ENCODE measurements around the gene EIF2B5. TPM values are rescaled to one million over a fixed set of nuclear protein-coding genes. Genes with fewer than 3 reads are reported as not detected.

EIF2B5 gene
- total and polyA plus RNA-seq, 2 of the 13 experiments (the other 11 are each of a cell fraction or from before 2014, with no cell fraction given), result 38.4 to 60.2 TPM

DNA sequence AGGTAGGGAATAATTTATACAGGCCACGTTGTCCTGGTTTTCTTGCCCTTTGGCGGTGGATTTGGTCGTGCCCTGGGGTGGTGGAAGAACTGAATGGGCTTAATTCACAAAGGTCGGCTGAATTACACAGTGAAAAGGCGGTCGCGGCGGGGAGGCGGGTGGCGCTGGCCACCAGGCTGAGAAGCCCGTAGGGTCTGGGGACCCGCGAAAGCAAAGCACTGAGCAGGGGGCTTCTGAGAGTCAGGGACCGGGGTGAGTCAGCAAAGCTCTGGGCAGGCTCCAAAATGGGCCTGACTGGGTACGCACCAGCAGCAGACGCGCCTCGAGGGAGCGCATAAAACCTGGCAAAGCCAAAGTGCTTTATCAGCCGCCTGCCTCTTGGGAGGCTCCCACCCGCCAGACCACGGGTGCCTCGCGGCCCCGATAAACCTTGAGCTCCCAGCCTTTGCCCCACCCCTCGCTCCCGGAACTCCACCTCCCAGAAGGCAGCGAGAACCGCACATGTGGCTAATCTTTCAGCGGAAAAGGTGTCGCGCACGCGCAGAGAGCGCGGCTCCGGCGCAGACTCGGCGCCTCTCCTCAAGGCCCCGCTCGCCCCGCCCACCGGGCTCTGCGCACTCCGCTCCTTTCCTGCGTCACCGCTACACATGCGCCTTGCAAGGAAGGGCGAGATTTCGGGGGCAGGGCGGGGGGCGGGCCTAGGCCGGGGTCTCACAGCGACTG is 50.5 kb downstream of the EIF2B5 start (continued):
- TF ChIP-seq ZNF691 (CRISPR knock-in tag; IDR thresholded peaks at IDR 0.05; ENCODE audit: borderline replicate concordance, low read depth) (no peak; the same call in 1 of the 2 replicates), GATA4 (IDR thresholded peaks at IDR 0.05; ENCODE audit: borderline replicate concordance, low read depth) (peak; percentile 68), CAMTA2 (CRISPR knock-in tag; IDR thresholded peaks at IDR 0.05; ENCODE audit: borderline replicate concordance) (no peak), ZNF484 (CRISPR knock-in tag; IDR thresholded peaks at IDR 0.05; ENCODE audit: borderline replicate concordance, low read depth) (no peak), PHF8 (CRISPR knock-in tag; IDR thresholded peaks at IDR 0.05) (no peak), ZNF724P (CRISPR knock-in tag; IDR thresholded peaks at IDR 0.05; ENCODE audit: borderline replicate concordance) (no peak), STAT5B (CRISPR knock-in tag; IDR thresholded peaks at IDR 0.05) (0 out of 2 replicates have a peak, but pooled peaks have one; percentile 55), ZNF333 (CRISPR knock-in tag; IDR thresholded peaks at IDR 0.05; ENCODE audit: borderline replicate concordance) (no peak; the same call in 1 of the 2 replicates), ZNF180 (CRISPR knock-in tag; IDR thresholded peaks at IDR 0.05; ENCODE audit: borderline replicate concordance, low read depth) (no peak), TSC22D2 (CRISPR knock-in tag; IDR thresholded peaks at IDR 0.05; ENCODE audit: borderline replicate concordance) (peak; percentile 51; the same call in 1 of the 2 replicates), ZNF75D (CRISPR knock-in tag; IDR thresholded peaks at IDR 0.05; ENCODE audit: borderline replicate concordance) (no peak), HIVEP1 (CRISPR knock-in tag; IDR thresholded peaks at IDR 0.05) (no peak), ZFP36L2 (CRISPR knock-in tag; IDR thresholded peaks at IDR 0.05) (no peak), NR3C1 (CRISPR knock-in tag; IDR thresholded peaks at IDR 0.05) (no peak), FOXK1 (CRISPR knock-in tag; IDR thresholded peaks at IDR 0.05; ENCODE audit: borderline replicate concordance, low read depth) (0 out of 2 replicates have a peak, but pooled peaks have one; percentile 53), ZBTB33 (CRISPR knock-in tag; IDR thresholded peaks at IDR 0.05) (peak; percentile 73), ZNF142 (CRISPR knock-in tag; IDR thresholded peaks at IDR 0.05) (no peak), RORA (CRISPR knock-in tag; IDR thresholded peaks at IDR 0.05) (no peak)
- TF ChIP-seq, protein P1, sequence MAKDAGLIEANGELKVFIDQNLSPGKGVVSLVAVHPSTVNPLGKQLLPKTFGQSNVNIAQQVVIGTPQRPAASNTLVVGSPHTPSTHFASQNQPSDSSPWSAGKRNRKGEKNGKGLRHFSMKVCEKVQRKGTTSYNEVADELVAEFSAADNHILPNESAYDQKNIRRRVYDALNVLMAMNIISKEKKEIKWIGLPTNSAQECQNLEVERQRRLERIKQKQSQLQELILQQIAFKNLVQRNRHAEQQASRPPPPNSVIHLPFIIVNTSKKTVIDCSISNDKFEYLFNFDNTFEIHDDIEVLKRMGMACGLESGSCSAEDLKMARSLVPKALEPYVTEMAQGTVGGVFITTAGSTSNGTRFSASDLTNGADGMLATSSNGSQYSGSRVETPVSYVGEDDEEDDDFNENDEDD (CRISPR knock-in tag; IDR thresholded peaks at IDR 0.05; ENCODE audit: borderline replicate concordance), result peak; percentile 77; the same call in 1 of the 2 replicates
